ENCODE results near the gene PTPRN2. TPM values are rescaled to one million over a fixed set of nuclear protein-coding genes. Genes with fewer than 3 reads are reported as not detected.
A peak's percentile ranks its signal among the peaks of the same experiment; 100 is the strongest.

Gene PTPRN2
- total and polyA plus RNA-seq, 9 of the 15 experiments (the other 6 are each of a cell fraction or from before 2014, with no cell fraction given): not detected

- H4K20me1 ChIP-seq (replicated peaks; ENCODE audit: control insufficient read depth, insufficient read depth, low read length): peaks cover 4% of the 10 kb centered on the region; the same call in 1 of the 2 replicates
- H3K27me3 ChIP-seq (ENCODE audit: control insufficient read depth in 2 of 2, insufficient read depth in 2 of 2, low read length in 2 of 2): peaks cover 22 to 46% of the 10 kb centered on the region in 2 experiments; a peak in 4 of 5 replicates
- ATAC-seq: no peak
- intact Hi-C loops (cut with micrococcal nuclease) (no loop called here), in situ Hi-C loops (cut with MboI) (no loop called here)
- no peak overlapping the region for H3K4me2 ChIP-seq (ENCODE audit: insufficient read depth, low read length)
- H3K9me1 ChIP-seq (ENCODE audit: control insufficient read depth, insufficient read depth, low read length): no peaks in the 10 kb centered on the region
- H3K4me3 ChIP-seq: no peak overlapping the region
- BruUV-seq (replicated peaks): no TSS peak
- no peak overlapping the region for H2AFZ ChIP-seq (ENCODE audit: low read depth, low read length)
- TF ChIP-seq JUND (IDR thresholded peaks at IDR 0.05; ENCODE audit: borderline replicate concordance, low read depth, low read length): no peak
- peak; percentile 26; the same call in 1 of the 3 replicates for TF ChIP-seq JUND (tag; IDR thresholded peaks at IDR 0.05; ENCODE audit: borderline replicate concordance, low read depth, low read length)
- TF ChIP-seq ZBED1 (IDR thresholded peaks at IDR 0.05): no peak
- peak; percentile 17; the same call in 1 of the 2 replicates for TF ChIP-seq CTBP1 (IDR thresholded peaks at IDR 0.05; ENCODE audit: borderline replicate concordance)
- WGBS (ENCODE audit: insufficient coverage, low coverage, missing lambda C conversion rate): under 1% methylated on average over 8 of the region's 8 CpGs
- no peak for DNase-seq (ENCODE audit: extremely low read depth in 1 of 4, low spot score in 3 of 4)
- no peak overlapping the region for H3K27ac ChIP-seq (ENCODE audit: extremely low read depth, low read depth, low read length)
- FAIRE-seq: no peak
- no peaks in the 10 kb centered on the region for H3K79me2 ChIP-seq (ENCODE audit: control insufficient read depth, insufficient read depth, low read length)
- CTCF ChIA-PET (ENCODE audit: low intra/inter-chr PET ratio): no interaction called here
- no peaks in the 10 kb centered on the region for H3K9me3 ChIP-seq (replicated peaks; ENCODE audit: control insufficient read depth, insufficient read depth, low read depth, low read length)
- no peaks in the 10 kb centered on the region for H3K4me1 ChIP-seq (replicated peaks in 1 of 2; ENCODE audit: control insufficient read depth in 2 of 2, insufficient read depth in 2 of 2, low read length in 2 of 2)
- POLR2A ChIA-PET: interaction anchor here (0.7 kb wide), 1 partner anchor 187 kb away, joined by 3 read pairs; no protein-coding TSS in a partner anchor
- H3K36me3 ChIP-seq (ENCODE audit: control insufficient read depth, insufficient read depth, low read length): no peaks in the 10 kb centered on the region
- H3K9ac ChIP-seq (ENCODE audit: insufficient read depth in 1 of 2, low read depth in 2 of 2, low read length in 2 of 2): no peak overlapping the region
Measured at GRCh38 chr7:158033196-158033595, 554.4 kb downstream of the PTPRN2 start.

- no peak for FAIRE-seq
- peaks cover 4% of the 10 kb centered on the region; the same call in 1 of the 2 replicates for H4K20me1 ChIP-seq (replicated peaks; ENCODE audit: control insufficient read depth, insufficient read depth, low read length)
- WGBS (ENCODE audit: insufficient coverage, low coverage, missing lambda C conversion rate): under 1% methylated on average over 11 of the region's 11 CpGs
- no peak for DNase-seq (ENCODE audit: extremely low read depth in 1 of 4, low spot score in 3 of 4)
- intact Hi-C loops (cut with micrococcal nuclease): no loop called here
- H3K9me1 ChIP-seq (ENCODE audit: control insufficient read depth, insufficient read depth, low read length): no peaks in the 10 kb centered on the region
- H3K9me3 ChIP-seq (replicated peaks; ENCODE audit: control insufficient read depth, insufficient read depth, low read depth, low read length): no peaks in the 10 kb centered on the region
- H3K4me3 ChIP-seq: no peak overlapping the region
- H3K27me3 ChIP-seq (ENCODE audit: control insufficient read depth in 2 of 2, insufficient read depth in 2 of 2, low read length in 2 of 2): peaks cover 22 to 52% of the 10 kb centered on the region in 2 experiments; a peak in 4 of 5 replicates
- ATAC-seq: no peak
- in situ Hi-C loops (cut with MboI): no loop called here
- no peaks in the 10 kb centered on the region for H3K79me2 ChIP-seq (ENCODE audit: control insufficient read depth, insufficient read depth, low read length)
- H3K27ac ChIP-seq (ENCODE audit: extremely low read depth, low read depth, low read length): no peak overlapping the region
- H3K4me1 ChIP-seq (replicated peaks in 1 of 2; ENCODE audit: control insufficient read depth in 2 of 2, insufficient read depth in 2 of 2, low read length in 2 of 2): no peaks in the 10 kb centered on the region
- ChIA-PET CTCF (ENCODE audit: low intra/inter-chr PET ratio) (no interaction called here), POLR2A (interaction anchor here (0.7 kb wide), 2 partner anchors 9 to 186 kb away, joined by 3 read pairs; no protein-coding TSS in a partner anchor)
- no TSS peak for BruUV-seq (replicated peaks)
- H3K36me3 ChIP-seq (ENCODE audit: control insufficient read depth, insufficient read depth, low read length): no peaks in the 10 kb centered on the region
- H3K4me2 ChIP-seq (ENCODE audit: insufficient read depth, low read length): no peak overlapping the region
- no peak overlapping the region for H3K9ac ChIP-seq (ENCODE audit: insufficient read depth in 1 of 2, low read depth in 2 of 2, low read length in 2 of 2)
- no peak overlapping the region for H2AFZ ChIP-seq (ENCODE audit: low read depth, low read length)
- TF ChIP-seq ZNF785 (CRISPR knock-in tag; IDR thresholded peaks at IDR 0.05) (no peak), ESRRA (IDR thresholded peaks at IDR 0.05; ENCODE audit: borderline replicate concordance, low read depth) (no peak), DLX4 (CRISPR knock-in tag; IDR thresholded peaks at IDR 0.05) (no peak), POLR2B (IDR thresholded peaks at IDR 0.05; ENCODE audit: low read depth, partially characterized antibody) (no peak), BCLAF1 (IDR thresholded peaks at IDR 0.05; ENCODE audit: borderline replicate concordance in 1 of 2, control insufficient read depth in 1 of 2, low read depth in 2 of 2, low read length in 1 of 2) (no peak), TAF9B (IDR thresholded peaks at IDR 0.05; ENCODE audit: partially characterized antibody) (no peak), NFYB (IDR thresholded peaks at IDR 0.05; ENCODE audit: extremely low read depth, insufficient read length) (no peak), ZNF551 (CRISPR knock-in tag; IDR thresholded peaks at IDR 0.05) (no peak), ZNF24 (IDR thresholded peaks at IDR 0.05) (no peak), ZNF77 (CRISPR knock-in tag; IDR thresholded peaks at IDR 0.05) (no peak)
Measured at GRCh38 chr7:158032561-158033115, 555.0 kb downstream of the PTPRN2 start.
